GM12878 (cell line): ENCODE data around the gene NPRL2. TPM values are rescaled to one million over a fixed set of nuclear protein-coding genes. Genes with fewer than 3 reads are reported as not detected.
A peak's percentile ranks its signal among the peaks of the same experiment; 100 is the strongest.

ENCODE experiments used
- ATAC-seq: fragments of 200-7000 bp; cut with Tn5 transposase; 3 replicates; pipeline ENCODE4 v1.9.1; 2020; ENCODE audit warnings: mild to moderate bottlenecking, moderate library complexity
- BruUV-seq: library from RNA; stranded (reverse); fragments of 400-500 nt; replicated peaks from 2 replicates; lab custom pipeline; 2021; lab: Mats Ljungman, UMichigan
- CTCF ChIA-PET: fragments of 300-600 bp; sonication (Branson Sonifier 250); formaldehyde crosslinking; extraction: SDS; loops from one replicate; lab custom pipeline; 2021; ENCODE audit warnings: inconsistent platforms; lab: Yijun Ruan, JAX
- POLR2A ChIA-PET: fragments of 350-600 bp; formaldehyde crosslinking; extraction: SDS; loops from one replicate; lab custom pipeline; 2021; ENCODE audit warnings: inconsistent platforms; lab: Charles Lee
- RAD21 ChIA-PET: fragments of 300-600 bp; sonication (Branson Sonifier 250); formaldehyde crosslinking; loops from one replicate; lab custom pipeline; 2023; ENCODE audit warnings: antibody characterized with exemption; ENCODE audit not compliant: unreplicated experiment; lab: Charles Lee
- SMC1A ChIA-PET: fragments of 300-600 bp; sonication (Branson Sonifier 250); formaldehyde crosslinking; loops from one replicate; lab custom pipeline; 2023; ENCODE audit not compliant: unreplicated experiment, uncharacterized antibody; lab: Charles Lee
- DNase-seq: peaks from one replicate; pipeline ENCODE4 v3.0.0-alpha.2; 2011; ENCODE audit warnings: low read depth, low spot score
- FAIRE-seq: peaks from 3 replicates; lab custom pipeline; 2011; peaks lifted over from hg19 to GRCh38; lab: Jason Lieb, UNC
- H2AFZ ChIP-seq: 2 replicates; pipeline ENCODE4 v1.6.0; 2011; ENCODE audit warnings: low read depth, low read length, control low read depth; ENCODE audit not compliant: control insufficient read depth
- H3K27ac ChIP-seq: 2 replicates; pipeline ENCODE4 v1.5.1; 2011; ENCODE audit warnings: control low read depth; ENCODE audit not compliant: control insufficient read depth, insufficient read depth
- H3K27me3 ChIP-seq, 2 experiments: replicated peaks in 1 of 2; 2 replicates each; pipeline versions ENCODE4 v1.6.0 to v1.6.1; 2011; ENCODE audit warnings: low read length in 1 of 2; ENCODE audit not compliant: control insufficient read depth in 2 of 2, insufficient read depth in 2 of 2
- H3K36me3 ChIP-seq, 2 experiments: 2 replicates each; pipeline ENCODE4 v1.5.1; 2011; ENCODE audit warnings: low read length in 1 of 2; ENCODE audit not compliant: control insufficient read depth in 2 of 2, insufficient read depth in 2 of 2
- H3K4me1 ChIP-seq: 2 replicates; pipeline ENCODE4 v1.6.1; 2011; ENCODE audit warnings: mild to moderate bottlenecking, low read length, moderate library complexity, mixed read lengths; ENCODE audit not compliant: control insufficient read depth, insufficient read depth
- H3K4me2 ChIP-seq: 2 replicates; pipeline ENCODE4 v1.6.0; 2011; ENCODE audit warnings: control low read depth; ENCODE audit not compliant: control insufficient read depth, insufficient read depth
- H3K4me3 ChIP-seq: fragments of 200-600 bp; sonication (generic); 2 replicates; pipeline ENCODE4 v1.5.1; 2016
- H3K79me2 ChIP-seq: 2 replicates; pipeline ENCODE4 v1.6.0; 2011; ENCODE audit warnings: low read length; ENCODE audit not compliant: control insufficient read depth, insufficient read depth
- H3K9ac ChIP-seq: 2 replicates; pipeline ENCODE4 v1.8.0; 2011; ENCODE audit warnings: low read length, control low read depth, mixed read lengths; ENCODE audit not compliant: control insufficient read depth, insufficient read depth
- H3K9me3 ChIP-seq: replicated peaks from 3 replicates; pipeline ENCODE4 v1.5.1; 2011; ENCODE audit warnings: mild to moderate bottlenecking, low read length; ENCODE audit not compliant: control insufficient read depth, insufficient read depth
- H4K20me1 ChIP-seq: 2 replicates; pipeline ENCODE4 v1.6.0; 2011; ENCODE audit not compliant: control insufficient read depth, insufficient read depth
- GATAD2B ChIP-seq: fragments of 450-650 bp; conservative IDR thresholded peaks from 2 replicates; pipeline ENCODE4 v1.6.1; 2017; ENCODE audit warnings: low read depth, mild to moderate bottlenecking, moderate library complexity
- IKZF1 ChIP-seq: fragments of 450-650 bp; conservative IDR thresholded peaks from 2 replicates; pipeline ENCODE4 v1.6.1; 2017; ENCODE audit warnings: antibody characterized with exemption, mild to moderate bottlenecking
- IKZF2 ChIP-seq, 2 experiments: fragments of 450-650 bp; IDR thresholded peaks; 2 replicates each; pipeline ENCODE4 v1.6.1; 2017; ENCODE audit warnings: mild to moderate bottlenecking in 2 of 2, moderate library complexity in 2 of 2
- MYC ChIP-seq: IDR thresholded peaks from 2 replicates; pipeline ENCODE4 v1.6.1; 2011; ENCODE audit warnings: mild to moderate bottlenecking, low read length, moderate library complexity, inconsistent platforms; ENCODE audit not compliant: insufficient read depth, insufficient replicate concordance, insufficient read length, severe bottlenecking
- RAD21 ChIP-seq: IDR thresholded peaks from 2 replicates; pipeline ENCODE4 v1.6.1; 2011; ENCODE audit warnings: mild to moderate bottlenecking, low read depth, low read length, moderate library complexity; ENCODE audit not compliant: insufficient read depth
- SIX5 ChIP-seq: IDR thresholded peaks from 2 replicates; pipeline ENCODE4 v1.6.1; 2011; ENCODE audit warnings: mild to moderate bottlenecking, low read depth, low read length, moderate library complexity; ENCODE audit not compliant: severe bottlenecking
- SMARCA5 ChIP-seq: fragments of 450-650 bp; IDR thresholded peaks from 2 replicates; pipeline ENCODE4 v1.6.1; 2017; ENCODE audit warnings: mild to moderate bottlenecking
- TCF12 ChIP-seq: IDR thresholded peaks from 2 replicates; pipeline ENCODE4 v1.6.1; 2011; ENCODE audit warnings: low read depth, mild to moderate bottlenecking, low read length
- ZNF384 ChIP-seq: IDR thresholded peaks from 2 replicates; pipeline ENCODE4 v1.6.1; 2012; ENCODE audit warnings: low read depth, mild to moderate bottlenecking, low read length, improper control_type of control experiment, borderline replicate concordance
- WGBS: methylation state at CpG from one replicate; pipeline ENCODE4 v1.1.6; 2016; ENCODE audit warnings: low lambda C conversion rate; ENCODE audit not compliant: insufficient replicate concordance, insufficient coverage; ENCODE audit errors: missing lambda C conversion rate; 5-methylcytosine and 5-hydroxymethylcytosine counted together
- in situ Hi-C: fragments of 300-500 bp; cut with MboI; formaldehyde crosslinking; loops from 9 replicates; pipeline ENCODE4 v1.14.3; 2018; ENCODE audit warnings: mixed read lengths
- intact Hi-C: fragments of 100-400 bp; cut with micrococcal nuclease; formaldehyde crosslinking; loops from one replicate; pipeline ENCODE4 v1.14.2; 2022; ENCODE audit not compliant: unreplicated experiment
- polyA plus RNA-seq, 11 experiments: library from polyadenylated mRNA; depleted of rRNA in 4 of 11; unstranded in 6 of 11; stranded (reverse) in 5 of 11; fragments of >200 nt; fragmentation: Nextera tagmentation in 4 of 11; fragmentation: Illumina TruSeq in 1 of 11; extraction: Ambion mirVana in 4 of 11; extraction: Trizol in 1 of 11; gene quantifications; 1 replicate in 1 of 11; 2 replicates in 10 of 11; pipeline versions ENCODE4 v1.2.1 to v1.2.3, GENCODE V29; 2011 to 2016; ENCODE audit warnings: inconsistent platforms in 2 of 11, missing spikeins in 2 of 11, low read depth in 1 of 11
- total RNA-seq, 4 experiments: library from RNA; depleted of rRNA in 3 of 4; stranded (reverse); fragments of >200 nt in 3 of 4; fragmentation: Illumina TruSeq in 1 of 4; extraction: Trizol in 1 of 4; gene quantifications; 2 replicates each; pipeline versions ENCODE4 v1.2.1 to v1.2.3, GENCODE V29; 2013 to 2021

Gene NPRL2
- total and polyA plus RNA-seq, 10 of the 15 experiments (the other 5 are each of a cell fraction or from before 2014, with no cell fraction given): 17.8 to 54.2 (median 32.9) TPM

GRCh38 chr3:50336452-50337174 lies 14.0 kb downstream of the NPRL2 start:
- ATAC-seq: peak; percentile 17
- peak overlapping the region; percentile 92 for H3K27ac ChIP-seq
- SMC1A ChIA-PET: interaction anchor here (0.9 to 1.8 kb wide), 10 partner anchors 9 to 275 kb away, joined by 3 to 20 read pairs (median 4); partner anchors contain the start of genes CISH, GNAI2, HYAL2 and HYAL3
- RAD21 ChIA-PET: interaction anchor here (0.8 to 2.7 kb wide), 18 partner anchors 9 to 1163 kb away, joined by 3 to 21 read pairs (median 3); partner anchors contain the start of genes CYB561D2, DCAF1, GNAI2 and HYAL2
- H3K4me3 ChIP-seq: peak overlapping the region; percentile 96
- in situ Hi-C loops (loop anchor here (10.0 kb wide), 1 partner anchor 1058 kb away; the partner anchor contains the start of gene RBM15B), intact Hi-C loops (loop anchor here (5.0 kb wide), 2 partner anchors 39 to 99 kb away; partner anchors contain the start of genes GNAI2, HYAL3 and NAA80)
- peak overlapping the region; percentile 77 for H3K4me2 ChIP-seq
- H3K9ac ChIP-seq: peak overlapping the region; percentile 86
- peaks cover 10% of the 10 kb centered on the region; the same call in 1 of the 2 replicates for H3K4me1 ChIP-seq
- peaks cover 6 to 7% of the 10 kb centered on the region in 2 experiments for H3K36me3 ChIP-seq
- peak overlapping the region; percentile 78 for H2AFZ ChIP-seq
- BruUV-seq: TSS peak; percentile 67
- no peak for FAIRE-seq
- TF ChIP-seq TCF12: 0 out of 2 replicates have a peak, but pooled peaks have one; percentile 9
- no peak for TF ChIP-seq RAD21
- TF ChIP-seq IKZF1: 0 out of 2 replicates have a peak, but pooled peaks have one; percentile 13
- no peak for TF ChIP-seq ZNF384
- TF ChIP-seq SMARCA5: peak; percentile 86; the same call in 1 of the 2 replicates
- TF ChIP-seq SIX5: no peak
- peak; percentile 45 for TF ChIP-seq MYC
- TF ChIP-seq IKZF2 (IDR thresholded peaks at IDR 0.05): 0 out of 4 replicates have a peak, but pooled peaks of 1 of the 2 experiments have one; percentile 12
- peak; percentile 68; the same call in 1 of the 2 replicates for TF ChIP-seq GATAD2B
- CTCF ChIA-PET: interaction anchor here (0.6 to 10.5 kb wide), 12 partner anchors 9 to 665 kb away, joined by 3 to 72 read pairs (median 4); partner anchors contain the start of genes CYB561D2, HYAL2, NPRL2 and TUSC2
- H4K20me1 ChIP-seq: no peaks in the 10 kb centered on the region; the same call in 1 of the 2 replicates
- no peaks in the 10 kb centered on the region for H3K27me3 ChIP-seq
- H3K9me3 ChIP-seq: no peaks in the 10 kb centered on the region
- DNase-seq: no peak
- WGBS: 0% methylated on average over 13 of the region's 31 CpGs
- H3K79me2 ChIP-seq: peaks cover 76% of the 10 kb centered on the region
- POLR2A ChIA-PET: interaction anchor here (0.6 to 7.0 kb wide), 29 partner anchors 9 to 286 kb away, joined by 3 to 84 read pairs (median 4); partner anchors contain the start of genes C3orf18, CISH, CYB561D2 and GNAI2
